ENCODE results near the gene GATA2.

The GATA2 gene

DNA sequence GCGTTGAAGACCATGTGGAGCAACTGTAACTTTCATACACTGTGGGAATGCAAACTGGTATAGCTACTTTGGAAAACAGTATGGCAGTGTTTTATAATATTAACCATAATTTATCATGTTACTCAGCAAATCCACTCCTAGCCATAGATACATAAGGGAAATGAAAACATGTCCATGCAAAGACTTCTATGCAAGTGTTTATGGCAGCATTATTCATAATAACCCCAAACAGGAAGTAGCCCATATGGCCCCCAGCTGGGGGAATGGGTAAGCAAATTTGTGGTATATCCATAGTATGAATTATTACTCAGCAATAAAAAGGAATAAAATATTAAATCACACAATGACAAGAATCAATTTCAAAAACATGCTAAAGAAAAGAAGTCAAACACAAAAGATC, 23.0 kb upstream of the GATA2 start:
- H3K27ac ChIP-seq = no peak overlapping the region
- H3K36me3 ChIP-seq = no peaks in the 10 kb centered on the region
- intact Hi-C loops (cut with DNase I; ENCODE audit: low total_unique reads) = no loop called here
- peaks cover 0 to 19% of the 10 kb centered on the region in 2 donors for H3K27me3 ChIP-seq
- no peak overlapping the region for H3K4me3 ChIP-seq
- peaks cover 0 to 15% (median 0%) of the 10 kb centered on the region in 3 donors for H3K9me3 ChIP-seq
- no peaks in the 10 kb centered on the region for H3K4me1 ChIP-seq
- TF ChIP-seq, protein P1, sequence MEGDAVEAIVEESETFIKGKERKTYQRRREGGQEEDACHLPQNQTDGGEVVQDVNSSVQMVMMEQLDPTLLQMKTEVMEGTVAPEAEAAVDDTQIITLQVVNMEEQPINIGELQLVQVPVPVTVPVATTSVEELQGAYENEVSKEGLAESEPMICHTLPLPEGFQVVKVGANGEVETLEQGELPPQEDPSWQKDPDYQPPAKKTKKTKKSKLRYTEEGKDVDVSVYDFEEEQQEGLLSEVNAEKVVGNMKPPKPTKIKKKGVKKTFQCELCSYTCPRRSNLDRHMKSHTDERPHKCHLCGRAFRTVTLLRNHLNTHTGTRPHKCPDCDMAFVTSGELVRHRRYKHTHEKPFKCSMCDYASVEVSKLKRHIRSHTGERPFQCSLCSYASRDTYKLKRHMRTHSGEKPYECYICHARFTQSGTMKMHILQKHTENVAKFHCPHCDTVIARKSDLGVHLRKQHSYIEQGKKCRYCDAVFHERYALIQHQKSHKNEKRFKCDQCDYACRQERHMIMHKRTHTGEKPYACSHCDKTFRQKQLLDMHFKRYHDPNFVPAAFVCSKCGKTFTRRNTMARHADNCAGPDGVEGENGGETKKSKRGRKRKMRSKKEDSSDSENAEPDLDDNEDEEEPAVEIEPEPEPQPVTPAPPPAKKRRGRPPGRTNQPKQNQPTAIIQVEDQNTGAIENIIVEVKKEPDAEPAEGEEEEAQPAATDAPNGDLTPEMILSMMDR (IDR thresholded peaks at IDR 0.05) = no peak
- DNase-seq = no peak

DNA sequence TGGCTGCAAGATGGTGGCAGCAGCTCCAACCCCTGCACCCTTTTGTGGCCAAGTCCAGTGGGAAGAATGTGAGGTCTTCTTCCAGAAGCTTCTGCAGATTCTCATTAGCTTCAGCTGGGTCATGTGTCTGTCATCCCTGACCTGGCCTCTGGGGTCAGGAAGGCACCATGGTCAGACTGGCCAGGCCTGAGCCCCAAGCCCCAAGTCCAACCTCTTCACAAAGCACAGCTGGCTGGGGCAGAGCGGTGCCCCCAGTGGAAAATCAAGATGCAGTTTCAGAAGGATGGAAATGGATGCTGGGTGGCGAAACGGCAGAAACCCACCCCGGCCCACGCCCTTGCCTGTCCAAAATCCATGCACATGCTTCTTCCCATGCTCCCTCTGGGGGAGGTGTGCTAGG, 15.9 kb upstream of the GATA2 start:
- no peak overlapping the region for H3K27ac ChIP-seq
- no peaks in the 10 kb centered on the region for H3K36me3 ChIP-seq
- no peak overlapping the region for H3K4me3 ChIP-seq
- H3K27me3 ChIP-seq = peaks cover 0 to 38% of the 10 kb centered on the region in 2 donors
- no peaks in the 10 kb centered on the region for H3K4me1 ChIP-seq
- intact Hi-C loops (cut with DNase I; ENCODE audit: low total_unique reads) = no loop called here
- no peak for DNase-seq
- TF ChIP-seq, protein P1 (IDR thresholded peaks at IDR 0.05) = no peak
- H3K9me3 ChIP-seq = peaks cover 0 to 5% (median 3%) of the 10 kb centered on the region in 3 donors

DNA sequence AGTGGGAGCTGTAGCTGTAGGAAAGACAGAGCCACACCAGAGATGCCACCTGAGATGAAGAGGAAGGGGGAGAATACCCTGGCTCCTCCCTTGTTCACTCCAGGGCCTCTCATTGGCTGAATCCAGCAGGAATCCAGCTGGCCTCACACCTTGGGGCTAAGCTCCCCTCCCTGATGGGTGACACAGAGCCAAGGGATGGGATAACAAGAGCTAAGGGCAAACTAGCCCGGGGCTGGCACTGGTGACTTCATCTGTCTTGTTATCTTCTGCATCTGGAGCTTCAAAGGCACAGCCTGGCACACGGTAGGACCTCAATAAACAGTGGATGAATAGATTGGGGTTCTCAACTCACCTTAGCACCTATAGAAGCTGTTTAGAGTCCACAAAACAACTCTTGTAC, 13.8 kb upstream of the GATA2 start:
- Histone ChIP-seq H3K4me3 (no peak overlapping the region), H3K27me3 (peaks cover 0 to 59% of the 10 kb centered on the region in 2 donors), H3K27ac (no peak overlapping the region), H3K4me1 (no peaks in the 10 kb centered on the region), H3K9me3 (peaks cover 0 to 3% (median 0%) of the 10 kb centered on the region in 3 donors), H3K36me3 (no peaks in the 10 kb centered on the region)
- TF ChIP-seq, protein P1 (IDR thresholded peaks at IDR 0.05) = no peak
- no peak for DNase-seq
- intact Hi-C loops (cut with DNase I; ENCODE audit: low total_unique reads) = no loop called here

DNA sequence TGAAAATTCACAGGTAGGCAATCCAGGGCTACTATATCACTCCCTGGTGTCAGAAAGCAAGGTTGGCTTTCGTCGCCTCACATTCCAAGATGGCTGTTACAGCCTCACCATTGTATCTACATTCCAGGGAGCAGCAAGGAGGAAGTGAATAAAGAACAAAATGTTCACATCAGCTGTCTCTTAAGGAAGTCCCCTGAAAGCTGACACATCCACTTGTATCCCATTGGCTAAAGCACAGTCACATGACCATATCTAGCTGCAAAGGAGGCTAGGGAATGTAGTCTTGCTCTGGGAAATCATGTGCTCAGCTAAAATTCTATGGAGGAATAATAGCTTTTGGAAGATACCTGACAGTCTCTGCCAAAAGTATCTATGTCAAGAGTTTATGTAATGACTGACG, 12.8 kb upstream of the GATA2 start:
- Histone ChIP-seq H3K4me1 (no peaks in the 10 kb centered on the region), H3K4me3 (no peak overlapping the region), H3K27me3 (peaks cover 0 to 68% of the 10 kb centered on the region in 2 donors), H3K27ac (no peak overlapping the region), H3K36me3 (no peaks in the 10 kb centered on the region), H3K9me3 (peaks cover 0 to 3% (median 0%) of the 10 kb centered on the region in 3 donors)
- intact Hi-C loops (cut with DNase I; ENCODE audit: low total_unique reads) = no loop called here
- no peak for DNase-seq
- TF ChIP-seq, protein P1 (IDR thresholded peaks at IDR 0.05) = no peak

DNA sequence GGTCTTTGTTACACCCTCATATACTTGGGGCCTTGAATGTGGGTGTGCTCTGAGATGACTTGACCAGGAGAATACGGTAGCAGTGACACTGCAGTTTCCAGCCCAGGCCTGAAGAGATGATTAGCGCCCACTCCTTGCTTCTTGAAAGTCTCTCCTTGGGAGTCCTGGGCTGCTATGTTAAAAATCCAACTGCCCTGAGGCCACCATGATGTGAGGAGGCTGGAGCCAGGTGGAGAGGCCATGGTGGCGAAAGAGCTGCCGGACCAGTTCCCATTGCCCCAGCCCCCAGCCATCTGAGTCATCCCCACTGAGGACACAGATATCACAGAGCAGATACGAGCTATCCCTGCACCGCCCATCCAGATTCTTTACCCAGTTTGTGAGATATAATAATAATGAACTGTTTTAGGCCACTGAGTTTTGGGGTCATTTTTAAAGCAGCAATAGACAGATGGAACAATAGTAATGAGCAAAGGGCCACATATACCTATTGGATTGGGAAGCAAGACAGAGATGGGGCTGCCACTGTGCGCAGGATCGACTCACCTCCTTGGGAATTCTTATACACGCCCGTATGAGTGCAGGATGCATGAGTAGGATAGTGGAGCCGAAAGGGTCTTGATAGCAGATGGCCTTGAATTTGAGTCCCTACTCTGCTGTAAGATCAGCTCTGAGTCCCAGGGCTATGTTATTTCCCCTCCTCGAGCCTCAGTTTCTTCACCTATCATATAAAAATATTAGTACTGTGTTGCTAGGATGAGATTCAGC, 12.1 kb upstream of the GATA2 start:
- H3K4me1 ChIP-seq = no peaks in the 10 kb centered on the region
- H3K27ac ChIP-seq = no peak overlapping the region
- intact Hi-C loops (cut with DNase I; ENCODE audit: low total_unique reads) = no loop called here
- H3K36me3 ChIP-seq = no peaks in the 10 kb centered on the region
- no peak overlapping the region for H3K4me3 ChIP-seq
- TF ChIP-seq, protein P1 (IDR thresholded peaks at IDR 0.05) = no peak
- no peak for DNase-seq
- peaks cover 0 to 3% (median 0%) of the 10 kb centered on the region in 3 donors for H3K9me3 ChIP-seq
- H3K27me3 ChIP-seq = peaks cover 0 to 75% of the 10 kb centered on the region in 2 donors

Data from tibial artery (tissue), 4 donors.